HUES6 (cell line): Measurements from ENCODE around the gene KRT25.

Experiments used
- H3K27ac ChIP-seq: 2 replicates; pipeline ENCODE4 v1.7.0; 2013; ENCODE audit warnings: low read depth, mild to moderate bottlenecking, low read length, inconsistent platforms
- H3K27me3 ChIP-seq: 2 replicates; pipeline ENCODE4 v1.6.1; 2013; ENCODE audit warnings: low read length; ENCODE audit not compliant: control insufficient read depth, insufficient read depth
- H3K36me3 ChIP-seq: 2 replicates; pipeline ENCODE4 v1.6.1; 2013; ENCODE audit warnings: low read length; ENCODE audit not compliant: control insufficient read depth, insufficient read depth
- H3K4me1 ChIP-seq: 2 replicates; pipeline ENCODE4 v1.6.1; 2013; ENCODE audit warnings: low read length; ENCODE audit not compliant: control insufficient read depth, insufficient read depth
- H3K4me3 ChIP-seq: 2 replicates; pipeline ENCODE4 v1.5.1; 2013; ENCODE audit warnings: low read depth, low read length
- H3K9ac ChIP-seq: one replicate; pipeline ENCODE4 v1.6.1; 2013; ENCODE audit warnings: mild to moderate bottlenecking, low read length
- H3K9me3 ChIP-seq: 2 replicates; pipeline ENCODE4 v1.6.1; 2013; ENCODE audit warnings: low read depth, low read length; ENCODE audit not compliant: control insufficient read depth, insufficient read depth

KRT25 gene

GRCh38 chr17:40755231-40755630, at the start of gene KRT25:
KRT25 (minus strand) TSS chr17:40755331; CDS start chr17:40755271, 60 bp downstream.
- Histone ChIP-seq H3K4me1 (no peaks in the 10 kb centered on the region), H3K9ac (no peak within 1 kb of the TSS), H3K27ac (no peak within 1 kb of the TSS), H3K27me3 (peaks cover 3% of the 10 kb centered on the region; the same call in 1 of the 2 replicates), H3K9me3 (peaks cover 5% of the 10 kb centered on the region; the same call in 1 of the 2 replicates), H3K36me3 (no peaks in the 10 kb centered on the region), H3K4me3 (no peak within 1 kb of the TSS)

- Histone ChIP-seq H3K9ac (no peak overlapping the region), H3K4me3 (no peak overlapping the region), H3K36me3 (no peaks in the 10 kb centered on the region), H3K27ac (no peak overlapping the region), H3K9me3 (no peaks in the 10 kb centered on the region), H3K4me1 (no peaks in the 10 kb centered on the region), H3K27me3 (peaks cover 73% of the 10 kb centered on the region)
Measured at GRCh38 chr17:40803617-40804082, 48.5 kb upstream of the KRT25 start.

GRCh38 chr17:40801157-40801556, 46.0 kb upstream of the KRT25 start:
- peaks cover 49% of the 10 kb centered on the region for H3K27me3 ChIP-seq

GRCh38 chr17:40800381-40800780, 45.2 kb upstream of the KRT25 start:
- no peaks in the 10 kb centered on the region for H3K4me1 ChIP-seq
- H3K9ac ChIP-seq: no peak overlapping the region
- H3K27me3 ChIP-seq: peaks cover 41% of the 10 kb centered on the region
- H3K4me3 ChIP-seq: no peak overlapping the region
- H3K9me3 ChIP-seq: no peaks in the 10 kb centered on the region
- no peaks in the 10 kb centered on the region for H3K36me3 ChIP-seq
- H3K27ac ChIP-seq: no peak overlapping the region

More at GRCh38 chr17:40801157-40801556, 46.0 kb upstream of the KRT25 start:
- no peak overlapping the region for H3K27ac ChIP-seq
- no peaks in the 10 kb centered on the region for H3K4me1 ChIP-seq
- no peaks in the 10 kb centered on the region for H3K36me3 ChIP-seq
- H3K9ac ChIP-seq: no peak overlapping the region
- H3K4me3 ChIP-seq: no peak overlapping the region
- no peaks in the 10 kb centered on the region for H3K9me3 ChIP-seq

GRCh38 chr17:40799859-40800258, 44.7 kb upstream of the KRT25 start, which contains the start of gene KRT28:
KRT28 (minus strand) TSS chr17:40799959; CDS start chr17:40799893, 66 bp downstream.
- Histone ChIP-seq H3K27ac (no peak within 1 kb of the TSS), H3K36me3 (no peaks in the 10 kb centered on the region), H3K9me3 (no peaks in the 10 kb centered on the region), H3K27me3 (peaks cover 36% of the 10 kb centered on the region), H3K4me3 (no peak within 1 kb of the TSS), H3K4me1 (no peaks in the 10 kb centered on the region), H3K9ac (no peak within 1 kb of the TSS)

GRCh38 chr17:40796846-40797245, 41.7 kb upstream of the KRT25 start:
- H3K9me3 ChIP-seq: no peaks in the 10 kb centered on the region
- no peak overlapping the region for H3K27ac ChIP-seq
- H3K9ac ChIP-seq: no peak overlapping the region
- no peaks in the 10 kb centered on the region for H3K36me3 ChIP-seq
- peaks cover 25% of the 10 kb centered on the region for H3K27me3 ChIP-seq
- no peak overlapping the region for H3K4me3 ChIP-seq
- H3K4me1 ChIP-seq: no peaks in the 10 kb centered on the region

GRCh38 chr17:40795019-40795667, 40.0 kb upstream of the KRT25 start:
- no peak overlapping the region for H3K9ac ChIP-seq
- no peaks in the 10 kb centered on the region for H3K4me1 ChIP-seq
- H3K36me3 ChIP-seq: no peaks in the 10 kb centered on the region
- H3K27me3 ChIP-seq: peaks cover 8% of the 10 kb centered on the region
- H3K4me3 ChIP-seq: no peak overlapping the region
- H3K27ac ChIP-seq: no peak overlapping the region
- H3K9me3 ChIP-seq: no peaks in the 10 kb centered on the region

GRCh38 chr17:40794466-40794865, 39.3 kb upstream of the KRT25 start:
- Histone ChIP-seq H3K4me3 (no peak overlapping the region), H3K27me3 (peaks cover 3% of the 10 kb centered on the region), H3K4me1 (no peaks in the 10 kb centered on the region)

GRCh38 chr17:40793832-40794231, 38.7 kb upstream of the KRT25 start:
- Histone ChIP-seq H3K27me3 (no peaks in the 10 kb centered on the region; the same call in 1 of the 2 replicates), H3K4me1 (no peaks in the 10 kb centered on the region), H3K9ac (no peak overlapping the region), H3K4me3 (no peak overlapping the region), H3K36me3 (no peaks in the 10 kb centered on the region), H3K27ac (no peak overlapping the region), H3K9me3 (no peaks in the 10 kb centered on the region)

More at GRCh38 chr17:40794466-40794865, 39.3 kb upstream of the KRT25 start:
- Histone ChIP-seq H3K9me3 (no peaks in the 10 kb centered on the region), H3K36me3 (no peaks in the 10 kb centered on the region), H3K9ac (no peak overlapping the region), H3K27ac (no peak overlapping the region)

- Histone ChIP-seq H3K4me1 (no peaks in the 10 kb centered on the region), H3K9ac (no peak overlapping the region), H3K36me3 (no peaks in the 10 kb centered on the region), H3K4me3 (no peak overlapping the region), H3K9me3 (no peaks in the 10 kb centered on the region), H3K27ac (no peak overlapping the region), H3K27me3 (no peaks in the 10 kb centered on the region; the same call in 1 of the 2 replicates)
Measured at GRCh38 chr17:40791787-40792436, 36.8 kb upstream of the KRT25 start.

GRCh38 chr17:40791111-40791510, 36.0 kb upstream of the KRT25 start:
- Histone ChIP-seq H3K9me3 (no peaks in the 10 kb centered on the region), H3K36me3 (no peaks in the 10 kb centered on the region), H3K9ac (no peak overlapping the region), H3K4me1 (no peaks in the 10 kb centered on the region), H3K27me3 (no peaks in the 10 kb centered on the region; the same call in 1 of the 2 replicates), H3K27ac (no peak overlapping the region), H3K4me3 (no peak overlapping the region)
